CD4-positive, alpha-beta T cell (primary cell): Measurements from ENCODE around the gene DNAJC19. TPM values are rescaled to one million over a fixed set of nuclear protein-coding genes. Genes with fewer than 3 reads are reported as not detected.

ENCODE experiments used
- ATAC-seq: fragments of 200-7000 bp; cut with Tn5 transposase; one replicate; pipeline ENCODE4 v1.10.0; 2022; ENCODE audit warnings: mild to moderate bottlenecking; ENCODE audit not compliant: poor library complexity
- CTCF ChIA-PET: fragments of 350-600 bp; sonication (Branson Sonifier 250); formaldehyde crosslinking; loops from one replicate; lab custom pipeline; 2021; ENCODE audit warnings: antibody characterized with exemption, inconsistent platforms; lab: Charles Lee
- POLR2A ChIA-PET: fragments of 350-600 bp; sonication (Branson Sonifier 250); formaldehyde crosslinking; loops from one replicate; lab custom pipeline; 2021; ENCODE audit warnings: antibody characterized with exemption, inconsistent platforms; lab: Charles Lee
- DNase-seq, 14 experiments: peaks; one replicate each; pipeline ENCODE4 v3.0.0-alpha.2; 2013 to 2020; ENCODE audit warnings: mixed read lengths in 2 of 14
- H3K27ac ChIP-seq, 2 donors: one replicate each; pipeline versions ENCODE4 v1.5.1 to v1.7.0; 2013; ENCODE audit warnings: low read length in 2 of 2, low read depth in 1 of 2, mild to moderate bottlenecking in 1 of 2
- H3K27me3 ChIP-seq, 2 experiments: 1 replicate in 1 of 2; 2 replicates in 1 of 2; pipeline versions ENCODE4 v1.6.1 to v1.7.0; 2013; ENCODE audit warnings: low read length in 2 of 2, control low read depth in 1 of 2, mild to moderate bottlenecking in 1 of 2, moderate library complexity in 1 of 2; ENCODE audit not compliant: insufficient read depth in 2 of 2, control insufficient read depth in 1 of 2
- H3K36me3 ChIP-seq: one replicate; pipeline ENCODE4 v1.6.1; 2013; ENCODE audit warnings: low read length, control low read depth; ENCODE audit not compliant: insufficient read depth
- H3K4me1 ChIP-seq: one replicate; pipeline ENCODE4 v1.6.1; 2013; ENCODE audit warnings: low read length, control low read depth; ENCODE audit not compliant: insufficient read depth
- H3K4me3 ChIP-seq: one replicate; pipeline ENCODE4 v1.5.1; 2013; ENCODE audit warnings: mild to moderate bottlenecking, low read length, moderate library complexity
- H3K9me3 ChIP-seq, 2 experiments: 1 replicate in 1 of 2; 2 replicates in 1 of 2; pipeline versions ENCODE4 v1.6.1 to v1.7.0; 2013; ENCODE audit warnings: low read length in 2 of 2, mild to moderate bottlenecking in 2 of 2, control low read depth in 1 of 2, moderate library complexity in 1 of 2; ENCODE audit not compliant: control insufficient read depth in 1 of 2, insufficient read depth in 1 of 2
- H3K27ac Mint-ChIP-seq: one replicate; pipeline ENCODE4 v1.8.0; 2020; ENCODE audit warnings: mixed read lengths
- H3K27me3 Mint-ChIP-seq: one replicate; pipeline ENCODE4 v1.8.0; 2021; ENCODE audit warnings: mixed read lengths
- H3K36me3 Mint-ChIP-seq: one replicate; pipeline ENCODE4 v1.8.0; 2021; ENCODE audit warnings: low read depth, mixed read lengths
- H3K4me1 Mint-ChIP-seq: one replicate; pipeline ENCODE4 v1.8.0; 2021; ENCODE audit warnings: low read depth, mixed read lengths
- H3K4me3 Mint-ChIP-seq: one replicate; pipeline ENCODE4 v1.8.0; 2020; ENCODE audit warnings: mild to moderate bottlenecking, mixed read lengths
- H3K9me3 Mint-ChIP-seq: one replicate; pipeline ENCODE4 v1.8.0; 2020; ENCODE audit warnings: mixed read lengths
- intact Hi-C, 2 experiments: fragments of 100-400 bp; cut with DNase I in 1 of 2; cut with micrococcal nuclease in 1 of 2; formaldehyde crosslinking; loops; one replicate each; pipeline versions ENCODE4 v1.15.1 to v1.9.0; 2023 to 2025; cut with DNase I, micrococcal nuclease
- total RNA-seq, 174 experiments: library from RNA in 2 of 174; stranded (reverse) in 2 of 174; gene quantifications; one replicate each; pipeline ENCODE4 v1.2.3 and lab custom pipeline; 2021 to 2026
- TF ChIP-seq, protein P1 (sequence below): fragments of 200-600 bp; IDR thresholded peaks from one replicate; pipeline ENCODE4 v1.8.0; 2022; ENCODE audit warnings: antibody characterized with exemption, mild to moderate bottlenecking

The DNAJC19 gene
- total RNA-seq, 2 experiments from 2014 or later, result 28.7 to 40.2 TPM

DNA sequence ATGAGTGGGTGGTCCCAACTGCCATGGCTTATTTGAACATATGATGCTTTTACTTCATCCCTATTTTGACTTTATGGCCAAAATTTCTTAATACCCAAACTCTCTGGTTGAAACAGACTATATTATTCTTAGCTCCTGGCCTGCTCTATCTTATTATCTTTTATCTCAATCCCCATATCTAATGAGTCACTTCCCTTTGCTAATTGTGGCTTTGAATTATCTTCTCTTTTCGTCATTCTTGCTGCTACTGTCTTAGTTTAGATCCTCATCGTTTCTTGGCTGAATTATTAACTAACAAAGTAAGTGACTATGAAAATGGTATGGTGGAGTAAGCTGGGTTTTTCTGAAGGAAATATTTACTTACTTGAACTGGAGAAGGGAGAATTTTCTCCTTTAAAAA is 28.2 kb upstream of the DNAJC19 start:
- intact Hi-C loops, result no loop called here
- no peak overlapping the region for H3K27ac Mint-ChIP-seq

DNA sequence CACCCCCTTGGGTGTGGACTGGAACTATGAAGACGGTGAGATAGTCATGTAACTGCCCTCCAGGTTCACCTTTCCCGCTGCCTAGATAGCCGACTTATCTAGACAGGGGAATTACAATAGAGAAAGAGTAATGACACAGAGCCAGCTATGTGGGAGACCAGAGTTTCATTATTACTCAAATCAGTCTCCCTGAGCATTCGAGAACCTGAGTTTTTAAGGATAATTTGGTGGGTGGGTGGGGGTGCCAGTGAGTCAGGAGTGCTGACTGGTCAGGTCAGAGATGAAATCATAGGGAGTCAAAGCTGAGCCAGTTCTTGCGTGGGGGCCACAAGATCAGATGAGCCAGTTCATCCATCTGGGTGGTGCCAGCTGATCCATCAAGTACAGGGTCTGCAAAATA is 19.7 kb upstream of the DNAJC19 start:
- no peaks in the 10 kb centered on the region for H3K36me3 Mint-ChIP-seq
- Histone ChIP-seq H3K36me3 (no peaks in the 10 kb centered on the region), H3K27me3 (no peaks in the 10 kb centered on the region), H3K27ac (no peak overlapping the region), H3K4me3 (no peak overlapping the region), H3K9me3 (no peaks in the 10 kb centered on the region), H3K4me1 (no peaks in the 10 kb centered on the region)
- no peak overlapping the region for H3K27ac Mint-ChIP-seq
- TF ChIP-seq, protein P1, sequence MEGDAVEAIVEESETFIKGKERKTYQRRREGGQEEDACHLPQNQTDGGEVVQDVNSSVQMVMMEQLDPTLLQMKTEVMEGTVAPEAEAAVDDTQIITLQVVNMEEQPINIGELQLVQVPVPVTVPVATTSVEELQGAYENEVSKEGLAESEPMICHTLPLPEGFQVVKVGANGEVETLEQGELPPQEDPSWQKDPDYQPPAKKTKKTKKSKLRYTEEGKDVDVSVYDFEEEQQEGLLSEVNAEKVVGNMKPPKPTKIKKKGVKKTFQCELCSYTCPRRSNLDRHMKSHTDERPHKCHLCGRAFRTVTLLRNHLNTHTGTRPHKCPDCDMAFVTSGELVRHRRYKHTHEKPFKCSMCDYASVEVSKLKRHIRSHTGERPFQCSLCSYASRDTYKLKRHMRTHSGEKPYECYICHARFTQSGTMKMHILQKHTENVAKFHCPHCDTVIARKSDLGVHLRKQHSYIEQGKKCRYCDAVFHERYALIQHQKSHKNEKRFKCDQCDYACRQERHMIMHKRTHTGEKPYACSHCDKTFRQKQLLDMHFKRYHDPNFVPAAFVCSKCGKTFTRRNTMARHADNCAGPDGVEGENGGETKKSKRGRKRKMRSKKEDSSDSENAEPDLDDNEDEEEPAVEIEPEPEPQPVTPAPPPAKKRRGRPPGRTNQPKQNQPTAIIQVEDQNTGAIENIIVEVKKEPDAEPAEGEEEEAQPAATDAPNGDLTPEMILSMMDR, result no peak
- DNase-seq (no peak), ATAC-seq (no peak)
- peaks cover 5% of the 10 kb centered on the region for H3K27me3 Mint-ChIP-seq
- no peak overlapping the region for H3K4me3 Mint-ChIP-seq
- H3K9me3 Mint-ChIP-seq, result peaks cover 5% of the 10 kb centered on the region
- no peaks in the 10 kb centered on the region for H3K4me1 Mint-ChIP-seq
- CTCF ChIA-PET, result no interaction called here
- POLR2A ChIA-PET, result no interaction called here
- intact Hi-C loops, result no loop called here

More for the DNA sequence above, 28.2 kb upstream of the DNAJC19 start:
- H3K9me3 Mint-ChIP-seq, result no peaks in the 10 kb centered on the region
- no peak for DNase-seq
- no peaks in the 10 kb centered on the region for H3K27me3 ChIP-seq
- H3K4me1 Mint-ChIP-seq, result no peaks in the 10 kb centered on the region
- no peaks in the 10 kb centered on the region for H3K36me3 Mint-ChIP-seq
- TF ChIP-seq, protein P1, result no peak
- H3K9me3 ChIP-seq, result no peaks in the 10 kb centered on the region
- ChIA-PET POLR2A (no interaction called here), CTCF (no interaction called here)
- H3K4me3 Mint-ChIP-seq, result no peak overlapping the region
- H3K27me3 Mint-ChIP-seq, result peaks cover 13% of the 10 kb centered on the region
- no peaks in the 10 kb centered on the region for H3K4me1 ChIP-seq
- no peak for ATAC-seq
- no peaks in the 10 kb centered on the region for H3K36me3 ChIP-seq
- no peak overlapping the region for H3K4me3 ChIP-seq
- no peak overlapping the region for H3K27ac ChIP-seq

GRCh38 chr3:181008796-181009195 is 19.3 kb upstream of the DNAJC19 start:
- H3K4me1 Mint-ChIP-seq, result no peaks in the 10 kb centered on the region
- ChIA-PET CTCF (no interaction called here), POLR2A (no interaction called here)
- H3K27ac Mint-ChIP-seq, result no peak overlapping the region
- Histone ChIP-seq H3K27ac (no peak overlapping the region), H3K4me3 (no peak overlapping the region), H3K9me3 (peaks cover 0 to 2% of the 10 kb centered on the region in 2 experiments), H3K27me3 (no peaks in the 10 kb centered on the region), H3K36me3 (no peaks in the 10 kb centered on the region), H3K4me1 (no peaks in the 10 kb centered on the region)
- ATAC-seq (no peak), DNase-seq (no peak)
- H3K9me3 Mint-ChIP-seq, result peaks cover 5% of the 10 kb centered on the region
- no peaks in the 10 kb centered on the region for H3K36me3 Mint-ChIP-seq
- TF ChIP-seq, protein P1, result no peak
- H3K4me3 Mint-ChIP-seq, result no peak overlapping the region
- H3K27me3 Mint-ChIP-seq, result peaks cover 5% of the 10 kb centered on the region
- intact Hi-C loops, result no loop called here
